WI38 (cell line): ENCODE data around the gene SUPV3L1.

Experiments
- H3K4me3 ChIP-seq: 2 replicates; pipeline ENCODE4 v1.5.1; 2011; ENCODE audit warnings: low read depth, mild to moderate bottlenecking, control low read depth, low read length
- TF ChIP-seq, protein P1 (sequence below): IDR thresholded peaks from 2 replicates; pipeline ENCODE4 v1.5.1; 2012; ENCODE audit warnings: low read depth, mild to moderate bottlenecking, control low read depth, low read length

SUPV3L1 gene

DNA sequence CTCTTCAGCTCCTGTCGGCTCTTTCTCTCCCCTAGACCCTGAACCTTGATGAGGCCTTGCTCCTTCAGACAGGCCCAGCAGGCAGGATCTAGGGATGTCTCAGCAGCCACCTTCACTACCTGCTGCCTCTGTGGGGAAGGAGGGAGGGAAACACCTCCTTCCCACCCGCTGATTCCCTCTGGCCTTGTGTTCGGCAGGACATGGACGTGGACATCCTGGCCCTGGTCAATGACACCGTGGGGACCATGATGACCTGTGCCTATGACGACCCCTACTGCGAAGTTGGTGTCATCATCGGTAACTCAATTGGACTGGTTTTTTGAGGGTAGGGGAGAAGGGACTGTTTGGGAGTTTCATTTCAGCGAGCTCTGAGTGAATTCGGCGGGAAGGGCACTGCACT is 60.4 kb downstream of the SUPV3L1 start:
- TF ChIP-seq, protein P1, sequence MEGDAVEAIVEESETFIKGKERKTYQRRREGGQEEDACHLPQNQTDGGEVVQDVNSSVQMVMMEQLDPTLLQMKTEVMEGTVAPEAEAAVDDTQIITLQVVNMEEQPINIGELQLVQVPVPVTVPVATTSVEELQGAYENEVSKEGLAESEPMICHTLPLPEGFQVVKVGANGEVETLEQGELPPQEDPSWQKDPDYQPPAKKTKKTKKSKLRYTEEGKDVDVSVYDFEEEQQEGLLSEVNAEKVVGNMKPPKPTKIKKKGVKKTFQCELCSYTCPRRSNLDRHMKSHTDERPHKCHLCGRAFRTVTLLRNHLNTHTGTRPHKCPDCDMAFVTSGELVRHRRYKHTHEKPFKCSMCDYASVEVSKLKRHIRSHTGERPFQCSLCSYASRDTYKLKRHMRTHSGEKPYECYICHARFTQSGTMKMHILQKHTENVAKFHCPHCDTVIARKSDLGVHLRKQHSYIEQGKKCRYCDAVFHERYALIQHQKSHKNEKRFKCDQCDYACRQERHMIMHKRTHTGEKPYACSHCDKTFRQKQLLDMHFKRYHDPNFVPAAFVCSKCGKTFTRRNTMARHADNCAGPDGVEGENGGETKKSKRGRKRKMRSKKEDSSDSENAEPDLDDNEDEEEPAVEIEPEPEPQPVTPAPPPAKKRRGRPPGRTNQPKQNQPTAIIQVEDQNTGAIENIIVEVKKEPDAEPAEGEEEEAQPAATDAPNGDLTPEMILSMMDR: no peak
- H3K4me3 ChIP-seq: no peak overlapping the region

DNA sequence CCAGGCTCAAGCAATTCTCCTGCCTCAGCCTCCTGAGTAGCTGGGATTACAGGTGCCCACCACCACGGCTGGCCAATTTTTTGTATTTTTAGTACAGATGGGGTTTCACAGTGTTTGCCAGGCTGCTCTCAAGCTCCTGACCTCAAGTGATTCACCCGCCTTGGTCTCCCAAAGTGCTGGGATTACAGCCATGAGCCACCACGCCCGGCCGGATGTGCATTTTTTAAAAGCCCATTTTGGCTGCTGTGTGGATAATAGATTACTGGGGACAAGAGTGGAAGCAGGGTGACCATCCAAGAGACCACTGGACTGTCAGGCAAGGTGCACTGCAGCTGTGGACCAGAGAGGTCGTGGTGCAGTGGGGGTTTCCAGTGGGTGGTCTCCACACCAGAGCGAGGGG is 61.5 kb downstream of the SUPV3L1 start:
- no peak overlapping the region for H3K4me3 ChIP-seq
- TF ChIP-seq, protein P1: no peak

DNA sequence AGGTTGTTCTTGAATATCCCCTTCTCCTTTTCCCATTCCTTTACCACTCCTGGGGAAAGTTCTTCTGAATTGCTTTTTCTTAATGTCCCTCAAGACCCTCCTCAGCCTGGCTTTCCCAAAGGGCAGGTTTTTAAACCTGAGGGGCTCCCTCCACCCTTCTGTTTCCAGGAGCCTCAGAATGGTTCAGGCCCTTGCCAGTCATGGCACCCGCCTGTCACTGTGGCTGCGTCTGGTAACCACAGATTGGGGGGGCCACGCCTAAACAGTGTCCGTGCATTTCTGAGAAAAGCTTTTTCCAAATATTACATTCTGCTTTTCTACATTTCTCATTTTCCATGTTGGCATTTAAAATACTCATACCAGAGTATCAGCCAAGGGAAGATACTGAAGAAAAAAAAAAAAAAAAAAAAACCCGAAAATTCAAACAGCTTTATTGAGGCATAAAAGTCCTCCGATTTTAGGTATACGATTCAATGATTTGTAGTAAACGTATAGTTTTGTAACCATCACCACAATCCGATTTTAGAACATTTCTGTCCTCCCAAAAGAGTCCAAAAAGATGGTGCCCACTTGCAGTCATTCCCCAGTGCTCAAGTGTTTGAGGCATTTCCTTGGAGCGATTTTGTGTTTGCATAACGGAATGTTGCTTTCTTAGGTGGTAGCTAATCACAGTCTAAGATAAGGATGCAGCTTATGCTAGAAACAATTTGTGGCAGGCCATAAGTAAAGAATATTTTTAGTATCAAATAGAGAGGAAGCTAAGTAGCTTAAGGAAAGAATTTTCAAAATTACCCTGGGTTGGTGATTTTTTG is 62.2 kb downstream of the SUPV3L1 start:
- no peak overlapping the region for H3K4me3 ChIP-seq
- TF ChIP-seq, protein P1: no peak

DNA sequence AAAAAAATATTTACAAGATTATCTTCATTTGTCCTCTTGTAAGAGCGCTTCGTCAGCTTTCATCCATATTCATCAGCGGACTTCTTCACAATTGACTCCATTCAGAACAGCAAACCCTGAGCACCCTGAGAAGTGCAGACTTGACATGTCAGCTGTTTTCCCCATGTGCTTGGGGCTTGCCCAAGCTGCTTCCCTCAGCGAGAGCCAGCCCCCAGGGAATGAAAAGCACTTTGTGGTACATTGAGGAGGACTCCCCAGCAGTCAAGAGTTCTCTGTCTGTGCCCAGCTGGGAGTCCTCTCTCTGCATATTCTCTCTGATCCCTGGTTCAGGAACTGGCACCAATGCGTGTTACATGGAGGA is 62.8 kb downstream of the SUPV3L1 start:
- no peak overlapping the region for H3K4me3 ChIP-seq

DNA sequence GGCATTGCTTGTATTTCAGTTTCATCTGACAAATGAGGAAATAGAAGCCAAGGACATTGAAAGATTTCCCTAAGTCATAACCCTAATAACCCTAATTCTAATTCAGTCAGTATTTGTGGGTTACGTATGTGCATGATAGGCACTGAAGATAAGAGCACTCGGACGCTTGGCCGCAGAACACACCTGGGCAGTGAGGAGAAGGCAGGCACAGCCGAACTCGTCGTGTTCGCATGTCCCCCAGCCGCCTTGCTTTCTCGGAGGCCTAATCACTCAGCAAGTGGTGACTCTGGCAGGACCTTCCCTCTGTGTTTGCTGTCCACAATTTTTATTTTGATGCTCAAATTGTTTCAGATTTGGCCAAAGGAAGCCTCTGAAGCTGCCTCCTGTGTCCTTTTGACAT is 63.8 kb downstream of the SUPV3L1 start:
- TF ChIP-seq, protein P1: no peak
- H3K4me3 ChIP-seq: no peak overlapping the region

More for the DNA sequence above, 62.8 kb downstream of the SUPV3L1 start:
- TF ChIP-seq, protein P1: no peak

DNA sequence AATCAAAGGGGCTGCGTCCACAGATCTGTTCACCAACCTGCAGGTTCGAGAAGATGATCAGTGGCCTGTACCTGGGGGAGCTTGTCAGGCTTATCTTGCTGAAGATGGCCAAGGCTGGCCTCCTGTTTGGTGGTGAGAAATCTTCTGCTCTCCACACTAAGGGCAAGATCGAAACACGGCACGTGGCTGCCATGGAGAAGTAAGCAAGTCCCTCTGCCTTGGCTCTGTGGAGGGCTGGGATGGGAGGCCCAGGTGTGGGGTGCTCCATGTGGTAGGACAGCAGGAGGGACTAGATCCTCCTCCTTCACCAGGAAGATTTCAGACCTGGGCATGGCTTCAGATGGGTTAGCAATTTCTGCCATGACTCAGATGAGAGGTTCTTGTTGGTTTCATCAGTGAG is 66.0 kb downstream of the SUPV3L1 start:
- no peak overlapping the region for H3K4me3 ChIP-seq
- TF ChIP-seq, protein P1: no peak

DNA sequence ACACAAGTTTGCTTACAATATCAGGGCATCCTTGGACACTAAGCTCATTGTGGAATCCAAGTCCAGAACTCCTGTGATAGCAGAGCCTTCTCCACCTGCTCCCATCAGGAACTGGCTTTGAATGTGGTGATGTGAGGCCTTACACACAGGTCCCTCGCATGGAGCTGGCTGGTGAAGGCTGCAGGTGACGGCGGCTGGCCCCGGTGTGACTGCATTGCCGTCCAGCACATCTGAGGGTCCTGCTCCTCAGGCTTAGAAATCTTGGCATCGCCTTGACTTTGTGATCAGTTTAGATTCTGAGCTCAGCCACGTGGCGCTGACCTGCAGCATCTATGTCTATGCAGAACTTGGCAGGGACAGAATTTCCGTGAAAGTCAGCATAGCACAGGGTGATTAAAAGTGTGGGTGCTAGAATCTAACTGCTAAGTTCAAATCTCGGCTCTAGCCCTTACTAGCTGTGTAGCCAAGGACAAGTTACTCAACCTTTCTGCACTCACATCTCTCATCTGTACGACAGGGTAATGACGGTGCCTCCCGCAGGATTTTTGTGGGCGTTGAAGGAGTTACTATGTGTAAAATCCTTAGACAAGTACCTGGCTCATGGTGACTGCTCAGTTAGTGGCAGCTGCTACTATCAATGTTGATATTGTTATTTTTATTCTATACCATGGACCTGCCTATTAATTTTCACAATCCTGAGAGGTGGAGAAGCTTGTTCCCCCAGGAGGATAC is 66.7 kb downstream of the SUPV3L1 start:
- TF ChIP-seq, protein P1: no peak
- H3K4me3 ChIP-seq: no peak overlapping the region
